CMK (cell line): ENCODE data around the gene PLB1.

ENCODE experiments used
- DNase-seq: peaks from one replicate; pipeline ENCODE4 v3.0.0-alpha.2; 2010; ENCODE audit warnings: low read depth

The PLB1 gene

DNA sequence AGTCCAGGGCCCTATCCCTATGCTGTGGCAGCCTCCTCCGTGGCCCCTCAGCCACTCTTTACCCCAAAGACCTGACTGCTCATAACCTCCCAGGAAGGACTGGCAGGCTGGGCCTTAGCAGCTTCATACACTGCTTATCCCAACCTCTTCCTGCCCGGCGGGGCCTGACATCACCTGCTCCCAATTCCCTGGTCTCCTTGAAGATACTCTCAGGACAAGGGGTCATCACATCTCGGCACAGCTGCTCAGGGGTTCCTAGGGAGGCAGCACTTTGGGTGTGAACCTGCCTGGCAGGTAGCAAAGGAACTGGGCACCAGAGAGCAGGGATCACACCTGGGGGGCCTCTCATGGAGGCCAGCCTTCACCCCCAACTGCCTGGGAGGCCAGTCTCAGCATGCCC is 68.5 kb downstream of the PLB1 start:
- DNase-seq = no peak

GRCh38 chr2:28565033-28565432 is 69.2 kb downstream of the PLB1 start:
- no peak for DNase-seq

GRCh38 chr2:28565720-28566295 is 69.9 kb downstream of the PLB1 start:
- DNase-seq = no peak

GRCh38 chr2:28566521-28567041 is 70.7 kb downstream of the PLB1 start:
- peak; percentile 68 for DNase-seq

- no peak for DNase-seq
These were observed 71.2 kb downstream of the PLB1 start for GRCh38 chr2:28567061-28567471.

GRCh38 chr2:28568036-28568435 is 72.2 kb downstream of the PLB1 start:
- DNase-seq = no peak

DNA sequence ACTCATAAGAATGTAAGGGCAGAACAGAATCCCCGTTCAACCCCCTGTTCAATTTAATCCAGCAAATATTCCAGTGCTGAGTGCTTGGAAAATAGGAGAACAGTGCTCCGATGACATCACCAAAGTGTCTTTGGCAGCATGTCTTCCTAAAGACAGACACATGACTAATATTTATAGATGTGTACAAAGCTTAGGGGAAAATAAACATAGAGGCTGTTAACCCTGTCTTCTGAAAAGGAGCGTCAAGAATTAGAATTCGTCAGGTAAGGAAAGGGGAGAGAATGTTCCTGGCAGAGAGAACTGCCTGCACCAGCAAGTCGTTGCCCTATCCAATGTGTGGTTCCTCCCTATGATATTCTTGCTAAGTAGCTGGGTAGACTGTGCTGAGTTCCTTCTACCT is 72.7 kb downstream of the PLB1 start:
- DNase-seq = no peak

DNA sequence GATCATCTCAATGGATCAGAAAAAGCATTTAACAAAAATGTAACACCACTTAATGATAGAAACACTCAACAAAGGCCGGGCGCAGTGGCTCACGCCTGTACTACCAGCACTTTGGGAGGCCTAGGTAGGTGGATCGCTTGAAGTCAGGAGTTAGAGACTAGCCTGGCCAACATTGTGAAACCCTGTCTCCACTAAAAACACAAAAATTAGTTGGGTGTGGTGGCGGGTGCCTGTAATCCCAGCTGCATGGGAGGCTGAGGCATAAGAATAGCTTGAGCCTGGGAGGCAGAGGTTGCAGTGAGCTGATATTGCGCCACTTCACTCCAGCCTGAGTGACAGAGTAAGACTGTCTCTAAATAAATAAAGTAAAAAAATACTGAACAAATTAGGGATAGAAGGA is 74.6 kb downstream of the PLB1 start:
- no peak for DNase-seq

GRCh38 chr2:28576714-28577113 is 80.9 kb downstream of the PLB1 start:
- no peak for DNase-seq

GRCh38 chr2:28577791-28578680 is 82.2 kb downstream of the PLB1 start:
- no peak for DNase-seq

DNA sequence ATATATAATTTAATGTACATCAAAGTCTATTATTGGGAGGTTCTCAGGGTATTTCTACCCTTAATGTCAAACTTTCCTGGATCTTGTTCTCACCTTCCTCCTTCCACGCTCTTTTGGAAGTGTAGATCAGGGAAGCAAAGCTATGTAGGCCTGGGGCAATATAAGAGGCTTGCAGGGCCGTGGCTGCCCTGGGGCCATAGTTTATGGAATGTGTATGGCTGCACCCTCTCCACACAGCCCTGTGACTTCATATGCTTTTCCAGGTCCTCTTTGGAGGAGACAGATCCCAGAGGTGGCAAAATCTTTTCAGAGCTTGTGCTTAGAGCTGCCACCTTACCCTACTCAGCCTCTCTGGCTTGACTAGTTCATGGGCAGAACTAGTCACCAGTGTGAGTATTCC is 82.9 kb downstream of the PLB1 start:
- no peak for DNase-seq

- DNase-seq = no peak
These were observed 83.7 kb downstream of the PLB1 start for GRCh38 chr2:28579606-28580005.

DNA sequence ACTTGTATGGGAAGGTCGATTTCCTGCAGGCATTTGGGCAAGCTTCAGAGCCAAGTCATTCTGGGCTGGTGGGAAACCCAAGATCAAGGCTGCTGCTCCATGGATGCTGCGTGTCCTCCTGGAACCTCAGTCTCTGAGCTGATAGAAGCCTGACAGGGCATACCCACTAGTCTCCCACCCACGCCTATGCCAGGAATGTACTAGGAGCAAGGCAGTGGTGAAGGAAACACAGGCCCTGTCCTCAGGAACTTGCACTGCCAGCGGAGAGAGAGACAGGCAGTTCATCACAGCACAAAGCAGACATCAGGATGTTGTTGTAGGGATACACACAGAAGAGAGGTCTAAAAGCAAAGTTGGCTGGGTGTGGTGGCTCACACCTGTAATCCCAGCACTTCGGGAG is 84.2 kb downstream of the PLB1 start:
- DNase-seq = no peak

DNA sequence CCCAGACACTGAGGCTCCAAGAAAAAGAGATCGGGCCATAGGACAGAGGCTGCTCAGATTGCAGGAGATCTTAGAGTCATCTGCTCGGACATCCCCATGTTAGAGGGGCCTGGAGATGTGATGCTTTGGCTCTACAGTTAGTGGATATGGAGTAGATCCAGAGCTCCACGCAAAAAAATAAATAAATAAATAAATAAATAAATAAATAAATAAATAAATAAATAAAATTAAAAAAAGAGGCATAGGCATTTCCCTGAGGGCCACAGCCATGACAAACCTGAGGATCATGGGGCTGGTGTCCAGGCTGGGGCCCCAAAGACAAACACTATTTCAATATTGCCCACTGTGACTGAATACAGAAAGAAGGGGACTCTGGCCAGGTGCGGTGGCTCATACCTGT is 85.5 kb downstream of the PLB1 start:
- no peak for DNase-seq

- no peak for DNase-seq
These were observed 86.3 kb downstream of the PLB1 start for GRCh38 chr2:28582152-28582551.

DNA sequence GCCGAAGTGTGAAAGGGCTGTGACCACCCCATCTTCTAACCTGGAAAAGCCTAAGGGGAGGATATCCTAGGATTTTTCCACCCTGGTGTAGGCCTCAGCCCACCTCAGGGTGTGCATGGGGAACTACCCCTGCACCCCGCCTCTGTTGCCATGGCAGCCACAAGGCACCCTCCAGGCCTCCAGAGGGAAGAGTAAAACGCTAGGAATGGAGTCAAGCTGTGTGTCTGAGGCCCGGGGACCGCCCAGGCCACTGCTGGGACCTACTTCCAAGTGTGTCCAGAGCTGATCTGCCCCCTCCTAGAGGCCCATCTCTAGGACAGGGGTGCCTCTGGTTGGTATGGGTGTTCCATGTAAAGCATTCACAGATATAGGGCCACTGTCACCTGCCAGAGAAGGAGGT is 86.7 kb downstream of the PLB1 start:
- DNase-seq = no peak

DNA sequence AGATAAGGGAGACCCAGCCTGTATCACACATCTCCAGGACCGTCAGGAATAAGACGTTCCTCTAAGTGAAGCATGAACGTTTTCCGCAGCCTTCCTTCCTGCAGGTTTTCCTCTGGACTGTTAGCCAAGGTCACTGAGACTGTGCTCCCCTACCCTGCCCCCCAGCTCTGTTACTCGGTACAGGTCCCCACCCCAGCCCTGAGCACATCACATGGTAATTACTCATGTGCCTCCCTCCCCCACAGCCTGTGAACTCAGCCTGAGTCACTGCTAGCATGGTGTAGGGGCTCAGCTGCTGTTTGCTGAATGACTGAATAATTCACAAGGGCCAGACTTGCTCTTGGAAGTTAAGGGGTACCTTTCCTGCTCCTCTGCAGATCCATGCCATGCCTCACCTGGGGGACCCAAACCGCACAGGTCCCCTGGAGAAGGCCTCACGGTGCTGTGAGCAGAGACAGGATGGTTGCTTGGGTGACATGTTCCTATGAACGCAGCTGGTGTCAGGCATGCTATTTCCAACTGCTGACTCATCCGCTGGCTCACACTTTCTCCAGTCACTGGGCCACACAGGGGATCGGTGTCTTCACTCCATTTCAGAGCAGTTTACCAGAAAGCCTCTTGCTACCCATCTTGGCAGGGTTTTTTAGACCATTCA is 88.2 kb downstream of the PLB1 start:
- no peak for DNase-seq

GRCh38 chr2:28586867-28587266 is 91.0 kb downstream of the PLB1 start:
- DNase-seq = no peak

GRCh38 chr2:28587526-28588291 is 91.8 kb downstream of the PLB1 start:
- DNase-seq = no peak

DNA sequence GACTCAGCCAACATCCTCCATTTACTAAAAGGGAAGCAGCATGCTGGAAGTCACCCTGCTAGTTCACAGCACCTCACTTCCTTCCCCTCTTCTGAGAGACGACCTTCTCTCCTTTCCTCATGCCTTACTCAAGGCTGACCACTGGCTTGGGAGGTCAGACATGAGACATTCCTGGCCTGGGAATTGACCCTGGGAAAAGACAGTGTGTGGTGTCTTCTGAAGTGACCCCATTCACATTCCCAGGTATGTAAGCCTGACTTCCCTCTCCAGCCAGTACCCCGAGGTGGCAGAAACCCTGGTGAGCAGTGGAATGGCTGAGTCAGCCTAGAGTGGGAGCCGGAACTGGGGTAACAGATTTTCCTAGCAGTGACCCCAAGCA is 92.4 kb downstream of the PLB1 start:
- DNase-seq = no peak

DNA sequence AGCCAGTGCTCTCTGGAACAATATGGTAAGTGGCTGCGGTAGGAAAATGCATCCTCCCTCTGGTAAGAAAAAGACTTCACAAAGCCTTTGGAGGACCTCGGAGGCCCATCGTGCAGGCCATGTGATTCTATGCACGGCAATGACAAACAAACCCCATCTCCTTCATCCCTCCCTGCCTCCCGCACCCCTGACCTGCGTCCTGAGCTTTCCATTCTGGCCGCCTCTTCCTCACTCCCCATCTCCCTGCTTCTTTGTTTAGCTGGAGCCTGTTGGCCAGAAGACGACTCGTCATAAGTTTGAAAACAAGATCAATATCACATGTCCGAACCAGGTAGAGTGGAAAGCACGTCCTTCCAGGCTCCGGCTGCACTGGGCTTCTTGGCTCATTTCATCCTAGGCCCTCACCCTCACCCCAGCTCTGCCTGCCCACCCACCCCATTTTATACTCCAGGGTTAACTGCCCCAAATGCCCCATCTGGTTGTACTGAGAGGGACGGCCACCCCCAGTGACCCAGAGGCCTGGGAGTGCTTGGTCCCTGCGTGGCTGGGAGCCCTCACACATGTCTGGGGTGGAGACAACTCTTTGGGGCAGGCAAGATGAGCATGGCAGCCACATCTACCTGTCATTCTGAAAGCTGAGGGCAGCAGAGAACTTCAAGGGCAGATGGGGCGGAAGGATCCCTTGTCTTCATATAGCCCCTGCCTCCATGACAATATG is 94.0 kb downstream of the PLB1 start:
- DNase-seq = no peak
